Measurements from ENCODE around the gene WDR81. TPM values are rescaled to one million over a fixed set of nuclear protein-coding genes. Genes with fewer than 3 reads are reported as not detected.
"Not testable (repeated sequence)": the region's sequence is repeated elsewhere in the genome, so short reads cannot be mapped to it uniquely, and the experiment has no call there.

The WDR81 gene
- total RNA-seq, 1 donor, result 26.8 TPM

DNA sequence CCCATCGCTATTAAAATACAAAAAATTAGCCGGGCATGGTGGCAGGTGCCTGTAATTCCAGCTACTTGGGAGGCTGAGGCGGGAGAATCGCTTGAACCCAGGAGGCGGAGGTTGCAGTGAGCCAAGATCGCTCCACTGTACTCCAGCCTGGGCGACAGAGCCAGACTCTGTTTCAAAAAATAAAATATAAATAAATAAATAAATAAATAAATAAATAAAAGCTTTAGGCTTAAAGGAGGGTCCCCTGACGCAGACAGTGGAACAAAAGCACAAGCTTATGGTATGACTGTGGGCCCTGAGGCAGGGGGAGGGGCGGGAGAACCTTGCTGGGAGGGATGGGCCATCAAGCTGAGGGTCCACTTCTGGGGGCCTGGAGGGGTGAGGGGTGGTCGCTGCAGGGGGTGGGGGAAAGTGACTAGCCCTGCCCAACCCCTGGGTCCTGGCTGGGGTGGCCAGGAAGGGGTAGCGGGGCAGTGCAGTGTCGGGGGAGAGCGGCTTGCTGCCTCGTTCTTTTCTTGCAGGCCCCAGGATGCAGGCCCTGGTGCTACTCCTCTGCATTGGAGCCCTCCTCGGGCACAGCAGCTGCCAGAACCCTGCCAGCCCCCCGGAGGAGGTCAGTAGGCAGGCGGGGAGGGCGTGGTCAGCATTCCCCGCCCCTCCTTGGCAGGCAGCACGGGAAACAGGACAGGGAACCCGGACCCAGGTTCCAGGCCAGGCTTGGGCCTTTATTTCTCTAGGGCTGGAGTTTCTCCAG, 42.1 kb downstream of the WDR81 start:
- no peak for DNase-seq (ENCODE audit: low read depth)
- TF ChIP-seq, protein P1, sequence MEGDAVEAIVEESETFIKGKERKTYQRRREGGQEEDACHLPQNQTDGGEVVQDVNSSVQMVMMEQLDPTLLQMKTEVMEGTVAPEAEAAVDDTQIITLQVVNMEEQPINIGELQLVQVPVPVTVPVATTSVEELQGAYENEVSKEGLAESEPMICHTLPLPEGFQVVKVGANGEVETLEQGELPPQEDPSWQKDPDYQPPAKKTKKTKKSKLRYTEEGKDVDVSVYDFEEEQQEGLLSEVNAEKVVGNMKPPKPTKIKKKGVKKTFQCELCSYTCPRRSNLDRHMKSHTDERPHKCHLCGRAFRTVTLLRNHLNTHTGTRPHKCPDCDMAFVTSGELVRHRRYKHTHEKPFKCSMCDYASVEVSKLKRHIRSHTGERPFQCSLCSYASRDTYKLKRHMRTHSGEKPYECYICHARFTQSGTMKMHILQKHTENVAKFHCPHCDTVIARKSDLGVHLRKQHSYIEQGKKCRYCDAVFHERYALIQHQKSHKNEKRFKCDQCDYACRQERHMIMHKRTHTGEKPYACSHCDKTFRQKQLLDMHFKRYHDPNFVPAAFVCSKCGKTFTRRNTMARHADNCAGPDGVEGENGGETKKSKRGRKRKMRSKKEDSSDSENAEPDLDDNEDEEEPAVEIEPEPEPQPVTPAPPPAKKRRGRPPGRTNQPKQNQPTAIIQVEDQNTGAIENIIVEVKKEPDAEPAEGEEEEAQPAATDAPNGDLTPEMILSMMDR (IDR thresholded peaks at IDR 0.05; ENCODE audit: insufficient read depth, low read depth, low read length), result no peak
- no peak overlapping the region for H3K4me3 ChIP-seq (ENCODE audit: low read depth, low read length)

DNA sequence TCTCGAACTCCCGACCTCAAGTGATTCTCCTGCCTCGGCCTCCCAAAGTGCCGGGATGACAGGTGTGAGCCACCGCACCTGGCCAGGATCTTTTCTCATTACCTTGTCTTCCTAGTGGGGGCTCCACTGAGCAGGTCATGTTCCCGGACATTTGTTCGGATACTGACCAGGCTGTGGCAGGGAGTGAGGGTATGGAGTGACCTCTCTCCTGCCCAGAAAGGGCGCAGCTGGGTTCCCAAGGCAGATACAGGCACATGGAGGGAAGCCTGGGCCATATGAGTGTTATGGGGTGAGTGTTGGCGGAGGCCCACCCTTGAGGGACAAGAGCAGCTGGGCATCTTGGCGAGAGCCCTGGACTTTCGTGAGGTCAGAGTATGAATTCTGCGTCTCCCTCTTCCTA, 42.9 kb downstream of the WDR81 start:
- DNase-seq (ENCODE audit: low read depth), result no peak
- no peak overlapping the region for H3K4me3 ChIP-seq (ENCODE audit: low read depth, low read length)
- TF ChIP-seq, protein P1 (IDR thresholded peaks at IDR 0.05; ENCODE audit: insufficient read depth, low read depth, low read length), result no peak

DNA sequence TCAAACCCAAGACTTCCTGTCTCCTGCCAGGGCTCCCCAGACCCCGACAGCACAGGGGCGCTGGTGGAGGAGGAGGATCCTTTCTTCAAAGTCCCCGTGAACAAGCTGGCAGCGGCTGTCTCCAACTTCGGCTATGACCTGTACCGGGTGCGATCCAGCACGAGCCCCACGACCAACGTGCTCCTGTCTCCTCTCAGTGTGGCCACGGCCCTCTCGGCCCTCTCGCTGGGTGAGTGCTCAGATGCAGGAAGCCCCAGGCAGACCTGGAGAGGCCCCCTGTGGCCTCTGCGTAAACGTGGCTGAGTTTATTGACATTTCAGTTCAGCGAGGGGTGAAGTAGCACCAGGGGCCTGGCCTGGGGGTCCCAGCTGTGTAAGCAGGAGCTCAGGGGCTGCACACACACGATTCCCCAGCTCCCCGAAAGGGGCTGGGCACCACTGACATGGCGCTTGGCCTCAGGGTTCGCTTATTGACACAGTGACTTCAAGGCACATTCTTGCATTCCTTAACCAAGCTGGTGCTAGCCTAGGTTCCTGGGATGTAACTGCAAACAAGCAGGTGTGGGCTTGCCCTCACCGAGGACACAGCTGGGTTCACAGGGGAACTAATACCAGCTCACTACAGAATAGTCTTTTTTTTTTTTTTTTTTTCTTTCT, 45.4 kb downstream of the WDR81 start:
- DNase-seq (ENCODE audit: low read depth), result no peak
- TF ChIP-seq, protein P1 (IDR thresholded peaks at IDR 0.05; ENCODE audit: insufficient read depth, low read depth, low read length), result no peak
- no peak overlapping the region for H3K4me3 ChIP-seq (ENCODE audit: low read depth, low read length)

DNA sequence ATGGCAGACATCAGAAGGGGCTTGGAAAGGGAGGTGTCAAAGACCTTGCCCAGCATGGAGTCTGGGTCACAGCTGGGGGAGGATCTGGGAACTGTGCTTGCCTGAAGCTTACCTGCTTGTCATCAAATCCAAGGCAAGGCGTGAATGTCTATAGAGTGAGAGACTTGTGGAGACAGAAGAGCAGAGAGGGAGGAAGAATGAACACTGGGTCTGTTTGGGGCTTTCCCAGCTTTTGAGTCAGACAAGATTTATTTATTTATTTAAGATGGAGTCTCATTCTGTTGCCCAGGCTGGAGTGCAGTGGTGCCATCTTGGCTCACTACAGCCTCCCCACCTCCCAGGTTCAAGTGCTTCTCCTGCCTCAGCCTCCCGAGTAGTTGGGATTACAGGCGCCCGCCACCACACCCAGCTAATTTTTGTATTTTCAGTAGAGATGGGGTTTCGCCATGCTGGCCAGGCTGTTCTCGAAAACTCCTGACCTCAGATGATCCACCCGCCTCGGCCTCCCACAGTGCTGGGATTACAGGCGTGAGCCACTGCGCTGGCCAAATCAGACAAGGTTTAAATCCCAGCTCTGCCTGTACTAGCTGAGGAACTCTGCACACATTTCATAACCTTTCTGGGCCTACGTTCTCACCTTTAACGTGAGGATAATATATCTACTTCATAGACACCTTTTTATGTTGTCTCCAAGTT, 48.6 kb downstream of the WDR81 start:
- not testable (repeated sequence) for H3K4me3 ChIP-seq (ENCODE audit: low read depth, low read length)
- DNase-seq (ENCODE audit: low read depth), result peak; percentile 82

DNA sequence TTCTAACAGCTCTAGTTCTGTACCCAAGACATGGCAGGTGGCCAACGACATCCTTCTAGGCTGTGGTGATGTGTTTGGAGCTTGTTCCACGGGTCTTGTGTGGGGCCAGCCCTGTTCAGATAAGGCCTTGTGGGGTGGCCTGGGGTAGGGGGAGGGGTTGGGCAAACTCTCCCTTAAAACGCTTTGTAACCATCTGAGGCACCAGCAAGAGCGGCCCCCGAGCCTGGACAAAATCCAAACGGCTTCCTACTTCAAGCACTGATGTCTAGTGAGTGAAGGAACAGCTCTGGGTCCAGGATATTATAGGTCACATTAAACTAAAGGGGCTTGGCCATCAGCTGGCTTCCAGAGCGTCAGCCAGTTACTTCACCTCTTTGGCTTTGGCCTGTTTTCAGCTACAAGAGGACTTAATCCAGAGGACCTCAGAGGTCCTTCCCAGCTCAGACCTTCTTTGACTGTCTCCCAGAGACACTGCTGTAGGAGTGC, 49.2 kb downstream of the WDR81 start:
- H3K4me3 ChIP-seq (ENCODE audit: low read depth, low read length), result no peak overlapping the region
- TF ChIP-seq, protein P1 (IDR thresholded peaks at IDR 0.05; ENCODE audit: insufficient read depth, low read depth, low read length), result no peak
- DNase-seq (ENCODE audit: low read depth), result peak; percentile 77

DNA sequence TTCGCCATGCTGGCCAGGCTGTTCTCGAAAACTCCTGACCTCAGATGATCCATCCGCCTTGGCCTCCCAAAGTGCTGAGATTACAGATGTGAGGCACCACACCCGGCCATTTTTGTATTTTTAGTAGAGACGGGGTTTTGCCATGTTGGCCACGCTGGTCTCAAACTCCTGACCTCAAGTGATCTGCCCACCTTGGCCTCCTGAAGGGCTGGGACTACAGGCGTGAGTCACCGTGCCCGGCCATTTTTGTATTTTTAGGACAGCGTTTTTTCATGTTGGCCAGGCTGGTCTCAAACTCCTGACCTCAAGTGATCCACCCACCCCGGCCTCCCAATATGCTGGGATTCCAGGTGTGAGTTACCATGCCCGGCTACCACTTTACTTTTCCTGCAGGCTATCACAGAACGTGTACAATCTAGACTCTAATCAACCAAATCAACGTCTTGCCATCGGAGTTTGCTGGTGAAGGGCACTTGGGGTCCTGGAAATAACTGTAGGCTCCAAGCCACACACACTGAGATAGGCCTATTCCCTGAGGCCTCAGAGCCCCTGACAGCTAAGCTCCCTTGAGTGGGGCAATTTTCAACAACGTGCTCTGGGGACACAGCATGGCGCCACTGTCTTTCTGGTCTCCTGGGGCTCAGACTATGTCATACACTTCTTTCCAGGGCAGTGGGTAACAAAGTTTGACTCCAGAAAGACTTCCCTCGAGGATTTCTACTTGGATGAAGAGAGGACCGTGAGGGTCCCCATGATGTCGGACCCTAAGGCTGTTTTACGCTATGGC, 50.1 kb downstream of the WDR81 start:
- H3K4me3 ChIP-seq (ENCODE audit: low read depth, low read length), result no peak overlapping the region
- TF ChIP-seq, protein P1 (IDR thresholded peaks at IDR 0.05; ENCODE audit: insufficient read depth, low read depth, low read length), result no peak
- DNase-seq (ENCODE audit: low read depth), result no peak
